Measurements from ENCODE around the gene SCPEP1. TPM values are rescaled to one million over a fixed set of nuclear protein-coding genes. Genes with fewer than 3 reads are reported as not detected.

The SCPEP1 gene
- total RNA-seq, 1 donor from 2014 or later: 26.9 TPM

GRCh38 chr17:57034807-57035754 is 57.1 kb downstream of the SCPEP1 start:
- no peaks in the 10 kb centered on the region for H3K4me1 Mint-ChIP-seq
- no peak overlapping the region for H3K4me3 Mint-ChIP-seq
- DNase-seq (ENCODE audit: low read depth, low spot score): no peak
- no peak for TF ChIP-seq CTCF (conservative IDR thresholded peaks at IDR 0.05)
- peaks cover 28% of the 10 kb centered on the region for H3K27me3 Mint-ChIP-seq (ENCODE audit: low read depth)
- no peaks in the 10 kb centered on the region for H3K36me3 Mint-ChIP-seq (ENCODE audit: low read depth)
- no peak overlapping the region for H3K27ac Mint-ChIP-seq (ENCODE audit: unreplicated experiment)
- H3K9me3 Mint-ChIP-seq: no peaks in the 10 kb centered on the region

- Mint-ChIP-seq H3K27ac (ENCODE audit: unreplicated experiment) (no peak overlapping the region), H3K27me3 (ENCODE audit: low read depth) (peaks cover 28% of the 10 kb centered on the region), H3K4me3 (no peak overlapping the region), H3K4me1 (no peaks in the 10 kb centered on the region), H3K9me3 (no peaks in the 10 kb centered on the region), H3K36me3 (ENCODE audit: low read depth) (no peaks in the 10 kb centered on the region)
- no peak for TF ChIP-seq CTCF (conservative IDR thresholded peaks at IDR 0.05)
- DNase-seq (ENCODE audit: low read depth, low spot score): no peak
These were observed 58.1 kb downstream of the SCPEP1 start for GRCh38 chr17:57035971-57036481.

GRCh38 chr17:57037411-57037810 is 59.5 kb downstream of the SCPEP1 start:
- H3K4me1 Mint-ChIP-seq: no peaks in the 10 kb centered on the region
- no peak for DNase-seq (ENCODE audit: low read depth, low spot score)
- H3K27me3 Mint-ChIP-seq (ENCODE audit: low read depth): peaks cover 30% of the 10 kb centered on the region
- no peak overlapping the region for H3K4me3 Mint-ChIP-seq
- TF ChIP-seq CTCF (conservative IDR thresholded peaks at IDR 0.05): no peak
- H3K9me3 Mint-ChIP-seq: no peaks in the 10 kb centered on the region
- no peak overlapping the region for H3K27ac Mint-ChIP-seq (ENCODE audit: unreplicated experiment)
- no peaks in the 10 kb centered on the region for H3K36me3 Mint-ChIP-seq (ENCODE audit: low read depth)

GRCh38 chr17:57038486-57038885 is 60.6 kb downstream of the SCPEP1 start:
- no peak overlapping the region for H3K4me3 Mint-ChIP-seq
- no peak for DNase-seq (ENCODE audit: low read depth, low spot score)
- no peaks in the 10 kb centered on the region for H3K9me3 Mint-ChIP-seq
- no peaks in the 10 kb centered on the region for H3K4me1 Mint-ChIP-seq
- H3K36me3 Mint-ChIP-seq (ENCODE audit: low read depth): no peaks in the 10 kb centered on the region
- no peak for TF ChIP-seq CTCF (conservative IDR thresholded peaks at IDR 0.05)
- H3K27ac Mint-ChIP-seq (ENCODE audit: unreplicated experiment): no peak overlapping the region
- H3K27me3 Mint-ChIP-seq (ENCODE audit: low read depth): peaks cover 35% of the 10 kb centered on the region

- Mint-ChIP-seq H3K27ac (ENCODE audit: unreplicated experiment) (no peak overlapping the region), H3K36me3 (ENCODE audit: low read depth) (no peaks in the 10 kb centered on the region), H3K4me3 (no peak overlapping the region), H3K4me1 (no peaks in the 10 kb centered on the region), H3K27me3 (ENCODE audit: low read depth) (peaks cover 36% of the 10 kb centered on the region), H3K9me3 (no peaks in the 10 kb centered on the region)
- no peak for DNase-seq (ENCODE audit: low read depth, low spot score)
- no peak for TF ChIP-seq CTCF (conservative IDR thresholded peaks at IDR 0.05)
These were observed 62.6 kb downstream of the SCPEP1 start for GRCh38 chr17:57040571-57040970.

Measured in neural crest cell (in vitro differentiated cells).